ENCODE measurements around the gene RNF157. TPM values are rescaled to one million over a fixed set of nuclear protein-coding genes. Genes with fewer than 3 reads are reported as not detected.
"Not testable (repeated sequence)": the region's sequence is repeated elsewhere in the genome, so short reads cannot be mapped to it uniquely, and the experiment has no call there.

Gene RNF157
- total and polyA plus RNA-seq, 11 donors, result 3.6 to 7.4 (median 5.2) TPM

- Histone ChIP-seq H3K4me1 (peaks cover 0 to 37% (median under 1%) of the 10 kb centered on the region in 12 donors), H3K4me3 (no peak overlapping the region), H3K27me3 (peaks cover 0 to 22% (median 0%) of the 10 kb centered on the region in 9 donors), H3K9me3 (no peaks in the 10 kb centered on the region), H3K27ac (peak overlapping the region in 1 of 12 donors; percentile 53), H3K36me3 (no peaks in the 10 kb centered on the region)
- TF ChIP-seq CTCF (IDR thresholded peaks at IDR 0.05) (no peak), POLR2A (IDR thresholded peaks at IDR 0.05) (no peak)
- intact Hi-C loops (cut with DNase I), result no loop called here
- DNase-seq, result no peak
- WGBS, 4 donors, result 78 to 81% (median 80%) methylated on average over 7 of the region's 7 CpGs
- no peak for ATAC-seq
Measured at GRCh38 chr17:76246080-76247066, 6.1 kb upstream of the RNF157 start.

GRCh38 chr17:76244721-76245120, 4.4 kb upstream of the RNF157 start:
- H3K9me3 ChIP-seq, H3K27ac ChIP-seq, H3K36me3 ChIP-seq, DNase-seq, H3K4me3 ChIP-seq, ATAC-seq: not testable (repeated sequence)
- WGBS, 4 donors, result 87 to 96% (median 94%) methylated on average over 8 of the region's 8 CpGs
- peaks cover 0 to 27% (median 0%) of the 10 kb centered on the region in 9 donors for H3K27me3 ChIP-seq
- H3K4me1 ChIP-seq, result peaks cover 0 to 38% (median 6%) of the 10 kb centered on the region in 12 donors
- intact Hi-C loops (cut with DNase I), result loop anchor here in 2 of 10 donors (5.0 kb wide), 1 partner anchor 47 kb away; no protein-coding TSS in a partner anchor

- no peak for ATAC-seq
- H3K27ac ChIP-seq, result no peak overlapping the region
- DNase-seq, result peak in 1 of 5 donors; percentile 28
- WGBS, 4 donors, result 70 to 82% (median 73%) methylated on average over 12 of the region's 12 CpGs
- peaks cover 0 to 33% (median 0%) of the 10 kb centered on the region in 9 donors for H3K27me3 ChIP-seq
- intact Hi-C loops (cut with DNase I), result loop anchor here in 2 of 10 donors (5.0 kb wide), 1 partner anchor 47 kb away; no protein-coding TSS in a partner anchor
- H3K4me3 ChIP-seq, result no peak overlapping the region
- H3K9me3 ChIP-seq, result no peaks in the 10 kb centered on the region
- TF ChIP-seq CTCF (IDR thresholded peaks at IDR 0.05), result no peak
- no peak for TF ChIP-seq POLR2A (IDR thresholded peaks at IDR 0.05)
- H3K4me1 ChIP-seq, result peaks cover 0 to 42% (median 9%) of the 10 kb centered on the region in 12 donors
- no peaks in the 10 kb centered on the region for H3K36me3 ChIP-seq
Measured at GRCh38 chr17:76243826-76244679, 3.8 kb upstream of the RNF157 start.

- no peak for DNase-seq
- peaks cover 0 to 38% (median 9%) of the 10 kb centered on the region in 12 donors for H3K4me1 ChIP-seq
- 94 to 96% (median 95%) methylated on average over 15 of the region's 15 CpGs for WGBS, 4 donors
- peaks cover 0 to 37% (median 0%) of the 10 kb centered on the region in 9 donors for H3K27me3 ChIP-seq
- H3K4me3 ChIP-seq, result peak overlapping the region in 5 of 12 donors; percentile 61 to 78 (median 72)
- intact Hi-C loops (cut with DNase I), result loop anchor here in 2 of 10 donors (5.0 kb wide), 1 partner anchor 44 kb away; no protein-coding TSS in a partner anchor
- no peaks in the 10 kb centered on the region for H3K36me3 ChIP-seq
- no peak for TF ChIP-seq POLR2A (IDR thresholded peaks at IDR 0.05)
- TF ChIP-seq CTCF (IDR thresholded peaks at IDR 0.05), result no peak
- H3K9me3 ChIP-seq, result no peaks in the 10 kb centered on the region
- no peak for ATAC-seq
- no peak overlapping the region for H3K27ac ChIP-seq
Measured at GRCh38 chr17:76241691-76242255, 1.5 kb upstream of the RNF157 start.

Measured in heart left ventricle (tissue), 16 donors.